ENCODE results near the gene SLC25A22.

- TF ChIP-seq POLR2A (IDR thresholded peaks at IDR 0.05) (no peak), CTCF (IDR thresholded peaks at IDR 0.05) (no peak), POLR2AphosphoS5 (IDR thresholded peaks at IDR 0.05; ENCODE audit: insufficient read depth in 1 of 2, low read depth in 1 of 2) (no peak)
Measured at GRCh38 chr11:846496-847098, 48.5 kb upstream of the SLC25A22 start.
